ENCODE results near the gene HIPK3. TPM values are rescaled to one million over a fixed set of nuclear protein-coding genes. Genes with fewer than 3 reads are reported as not detected.
A peak's percentile ranks its signal among the peaks of the same experiment; 100 is the strongest.

HIPK3 gene
- total and polyA plus RNA-seq, 9 of the 15 experiments (the other 6 are each of a cell fraction or from before 2014, with no cell fraction given), result 2.3 to 19.6 (median 7.5) TPM

DNA sequence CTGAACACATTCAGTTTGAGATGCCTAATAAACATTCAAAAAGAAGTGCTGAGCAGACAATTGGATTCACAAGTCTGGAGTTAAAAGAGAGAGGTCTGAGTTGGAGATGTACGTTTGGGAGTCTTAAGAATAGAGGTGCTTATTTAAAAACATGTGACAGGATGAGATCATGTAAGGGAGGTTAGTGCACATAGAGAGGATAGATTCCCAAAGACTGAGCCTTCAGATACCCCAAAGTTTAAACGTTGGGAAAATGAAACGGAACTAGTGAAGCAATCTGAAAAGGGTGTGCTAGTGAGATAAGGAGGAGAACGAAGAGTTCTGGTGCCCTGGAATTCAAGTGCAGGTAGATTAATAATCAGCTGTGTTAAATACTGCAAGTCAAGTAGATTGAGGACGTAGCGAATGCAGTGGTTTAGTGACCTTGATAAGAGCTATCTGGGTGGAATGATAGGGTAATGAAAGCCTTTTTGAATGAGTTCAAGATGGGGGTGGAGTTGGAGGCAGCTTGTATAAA lies 63.7 kb downstream of the HIPK3 start (continued):
- TF ChIP-seq, protein P1, sequence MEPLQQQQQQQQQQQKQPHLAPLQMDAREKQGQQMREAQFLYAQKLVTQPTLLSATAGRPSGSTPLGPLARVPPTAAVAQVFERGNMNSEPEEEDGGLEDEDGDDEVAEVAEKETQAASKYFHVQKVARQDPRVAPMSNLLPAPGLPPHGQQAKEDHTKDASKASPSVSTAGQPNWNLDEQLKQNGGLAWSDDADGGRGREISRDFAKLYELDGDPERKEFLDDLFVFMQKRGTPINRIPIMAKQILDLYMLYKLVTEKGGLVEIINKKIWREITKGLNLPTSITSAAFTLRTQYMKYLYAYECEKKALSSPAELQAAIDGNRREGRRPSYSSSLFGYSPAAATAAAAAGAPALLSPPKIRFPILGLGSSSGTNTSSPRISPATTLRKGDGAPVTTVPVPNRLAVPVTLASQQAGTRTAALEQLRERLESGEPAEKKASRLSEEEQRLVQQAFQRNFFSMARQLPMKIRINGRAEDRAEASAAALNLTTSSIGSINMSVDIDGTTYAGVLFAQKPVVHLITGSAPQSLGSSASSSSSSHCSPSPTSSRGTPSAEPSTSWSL (CRISPR knock-in tag; IDR thresholded peaks at IDR 0.05; ENCODE audit: borderline replicate concordance), result no peak
- TF ChIP-seq LARP7 (IDR thresholded peaks at IDR 0.05) (no peak), ETV5 (CRISPR knock-in tag; IDR thresholded peaks at IDR 0.05; ENCODE audit: low read depth) (no peak), ZNF224 (CRISPR knock-in tag; IDR thresholded peaks at IDR 0.05) (no peak), CXXC5 (CRISPR knock-in tag; IDR thresholded peaks at IDR 0.05) (peak; percentile 94), SMAD4 (CRISPR knock-in tag; conservative IDR thresholded peaks at IDR 0.05) (no peak), NR1H2 (CRISPR knock-in tag; IDR thresholded peaks at IDR 0.05) (no peak), CTCFL (IDR thresholded peaks at IDR 0.05; ENCODE audit: borderline replicate concordance, insufficient read depth, low read depth, low read length, poor library complexity, severe bottlenecking) (no peak)
